ENCODE results near the gene TCHHL1.

GRCh38 chr1:152039461-152039860 lies 49.4 kb downstream of the TCHHL1 start:
- TF ChIP-seq, protein P1, sequence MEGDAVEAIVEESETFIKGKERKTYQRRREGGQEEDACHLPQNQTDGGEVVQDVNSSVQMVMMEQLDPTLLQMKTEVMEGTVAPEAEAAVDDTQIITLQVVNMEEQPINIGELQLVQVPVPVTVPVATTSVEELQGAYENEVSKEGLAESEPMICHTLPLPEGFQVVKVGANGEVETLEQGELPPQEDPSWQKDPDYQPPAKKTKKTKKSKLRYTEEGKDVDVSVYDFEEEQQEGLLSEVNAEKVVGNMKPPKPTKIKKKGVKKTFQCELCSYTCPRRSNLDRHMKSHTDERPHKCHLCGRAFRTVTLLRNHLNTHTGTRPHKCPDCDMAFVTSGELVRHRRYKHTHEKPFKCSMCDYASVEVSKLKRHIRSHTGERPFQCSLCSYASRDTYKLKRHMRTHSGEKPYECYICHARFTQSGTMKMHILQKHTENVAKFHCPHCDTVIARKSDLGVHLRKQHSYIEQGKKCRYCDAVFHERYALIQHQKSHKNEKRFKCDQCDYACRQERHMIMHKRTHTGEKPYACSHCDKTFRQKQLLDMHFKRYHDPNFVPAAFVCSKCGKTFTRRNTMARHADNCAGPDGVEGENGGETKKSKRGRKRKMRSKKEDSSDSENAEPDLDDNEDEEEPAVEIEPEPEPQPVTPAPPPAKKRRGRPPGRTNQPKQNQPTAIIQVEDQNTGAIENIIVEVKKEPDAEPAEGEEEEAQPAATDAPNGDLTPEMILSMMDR (IDR thresholded peaks at IDR 0.05) = no peak
- no peak for TF ChIP-seq POLR2A (IDR thresholded peaks at IDR 0.05)

All from heart left ventricle (tissue), 13 donors.